Spleen (tissue), 7 donors: ENCODE results near the gene MRPL14.

Experiments used
- CTCF ChIP-seq, 11 experiments: fragments of 200-600 bp in 7 of 11; fragments of 450-650 bp in 4 of 11; sonication (generic) in 4 of 11; IDR thresholded peaks in 8 of 11; conservative IDR thresholded peaks in 3 of 11; 1 replicate in 7 of 11; 2 replicates in 4 of 11; pipeline versions ENCODE4 v1.4.0 to v1.8.0; 2016 to 2021; ENCODE audit warnings: antibody characterized with exemption in 11 of 11, inconsistent platforms in 4 of 11, mild to moderate bottlenecking in 1 of 11
- POLR2A ChIP-seq, 3 donors: fragments of 450-650 bp; IDR thresholded peaks; one replicate each; pipeline ENCODE4 v1.5.1; 2017; ENCODE audit warnings: antibody characterized with exemption in 3 of 3, mild to moderate bottlenecking in 1 of 3
- POLR2AphosphoS5 ChIP-seq, 3 donors: sonication (generic); formaldehyde crosslinking; IDR thresholded peaks; one replicate each; pipeline ENCODE4 v1.5.1; 2017; ENCODE audit warnings: antibody characterized with exemption in 3 of 3
- donor health status: DM: no; HTN: no; CAD: no; lungs with moderate emphysema.
- donor health status: DM: no; HTN: no; CAD: no.
- donor health status: DM: no; HTN: no; CAD: no.

DNA sequence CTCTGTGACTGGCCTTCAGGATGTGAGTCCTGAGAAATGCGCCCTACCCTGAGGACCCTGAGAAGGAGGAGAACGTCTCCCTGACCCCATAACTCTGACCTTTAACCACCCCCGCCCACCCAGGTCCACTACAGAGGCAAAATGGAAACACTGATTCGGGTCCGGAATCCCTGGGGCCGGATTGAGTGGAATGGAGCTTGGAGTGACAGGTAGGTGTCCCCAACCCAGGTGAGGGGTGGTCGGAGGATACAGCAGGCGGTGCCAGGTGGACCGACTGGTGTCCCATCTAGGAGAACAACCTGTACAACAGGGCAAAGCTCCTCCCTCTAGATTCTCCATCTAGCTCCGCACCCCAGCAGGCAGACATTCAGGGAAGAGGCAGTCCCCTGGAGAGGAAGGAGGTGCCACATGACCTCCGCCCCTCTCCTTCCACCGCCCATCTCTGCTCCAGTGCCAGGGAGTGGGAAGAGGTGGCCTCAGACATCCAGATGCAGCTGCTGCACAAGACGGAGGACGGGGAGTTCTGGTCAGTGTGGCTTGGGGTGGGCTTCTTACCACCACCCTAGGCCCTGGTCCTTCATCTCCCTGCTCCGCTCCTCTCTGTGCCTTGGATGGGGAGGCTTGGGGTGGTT is 49.0 kb upstream of the MRPL14 start:
- TF ChIP-seq CTCF (IDR thresholded peaks at IDR 0.05 in 8 of 11, conservative IDR thresholded peaks at IDR 0.05 in 3 of 11) (no peak), POLR2A (IDR thresholded peaks at IDR 0.05) (no peak), POLR2AphosphoS5 (IDR thresholded peaks at IDR 0.05) (no peak)
